Measurements from ENCODE around the gene ZNF138. TPM values are rescaled to one million over a fixed set of nuclear protein-coding genes. Genes with fewer than 3 reads are reported as not detected.
"Not testable (repeated sequence)": the region's sequence is repeated elsewhere in the genome, so short reads cannot be mapped to it uniquely, and the experiment has no call there.

ZNF138 gene
- total and polyA plus RNA-seq, 2 donors, result 11.4 to 13.2 TPM

DNA sequence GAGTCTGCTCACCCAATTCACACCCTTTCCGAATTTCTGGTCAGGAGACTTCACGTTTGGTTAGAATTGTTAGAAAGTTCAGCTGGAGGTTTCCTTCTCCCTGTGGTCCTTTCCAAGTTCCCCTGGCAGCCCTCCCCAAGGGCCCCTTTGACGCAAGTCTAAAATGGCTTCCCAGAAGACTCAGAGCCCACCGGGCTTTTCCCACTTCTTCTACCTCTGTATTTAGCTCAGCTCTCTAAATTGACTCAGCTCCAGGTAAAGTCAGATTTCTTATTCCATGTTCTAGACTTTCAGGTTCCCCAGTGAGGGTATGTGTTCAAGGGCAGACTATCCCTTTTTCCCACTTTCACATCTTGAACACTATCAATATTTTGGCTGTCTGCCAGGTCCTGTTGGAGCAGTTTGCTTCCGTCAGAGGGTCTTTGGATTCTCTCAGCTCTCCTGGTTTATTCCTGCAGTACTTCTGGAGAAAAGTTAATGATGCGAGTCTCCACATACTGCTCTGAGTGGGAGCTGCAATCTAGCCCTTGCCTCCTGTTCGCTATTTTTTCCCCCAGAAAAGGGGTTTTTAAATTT, 55.8 kb downstream of the ZNF138 start:
- Histone ChIP-seq H3K9me3 (ENCODE audit: control insufficient read depth in 2 of 2, insufficient read depth in 1 of 2, low read length in 1 of 2) (peaks cover 0 to 6% of the 10 kb centered on the region in 2 donors), H3K27ac (ENCODE audit: low read depth in 1 of 2, low read length in 1 of 2) (no peak overlapping the region), H3K4me3 (ENCODE audit: low read length in 2 of 2) (no peak overlapping the region), H3K36me3 (ENCODE audit: control insufficient read depth in 2 of 2, insufficient read depth in 2 of 2, low read length in 1 of 2) (no peaks in the 10 kb centered on the region), H3K27me3 (ENCODE audit: control insufficient read depth in 2 of 2, insufficient read depth in 1 of 2, low read length in 1 of 2) (no peaks in the 10 kb centered on the region), H3K4me1 (ENCODE audit: control insufficient read depth in 2 of 2, insufficient read depth in 2 of 2, low read length in 2 of 2) (no peaks in the 10 kb centered on the region)
- WGBS, result 92% methylated on average over 7 of the region's 7 CpGs
- no peak for DNase-seq (ENCODE audit: low read depth in 6 of 9, low spot score in 9 of 9)

DNA sequence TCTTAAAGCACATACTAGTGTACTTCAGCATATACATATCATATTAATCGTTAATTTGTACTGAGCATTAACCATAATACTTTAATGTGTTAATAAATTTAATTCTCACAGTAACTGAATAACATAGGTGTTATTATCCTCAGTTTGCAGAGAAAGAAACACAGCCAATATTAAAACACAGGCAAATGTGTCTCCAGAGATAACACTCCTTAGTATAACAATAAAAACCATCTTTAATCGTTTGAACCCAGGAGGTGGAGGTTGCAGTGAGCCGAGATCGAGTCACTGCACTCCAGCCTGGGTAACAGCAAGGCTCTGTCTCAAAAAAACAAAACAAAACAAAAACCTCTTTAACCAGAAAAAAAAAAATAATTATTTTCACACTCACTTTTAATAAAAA, 59.5 kb downstream of the ZNF138 start:
- WGBS, result 98% methylated on average over 4 of the region's 4 CpGs
- H3K27me3 ChIP-seq (ENCODE audit: control insufficient read depth in 2 of 2, insufficient read depth in 1 of 2, low read length in 1 of 2), result no peaks in the 10 kb centered on the region
- no peak overlapping the region for H3K4me3 ChIP-seq (ENCODE audit: low read length in 2 of 2)
- no peak for DNase-seq (ENCODE audit: low read depth in 6 of 9, low spot score in 9 of 9)
- peaks cover 0 to 6% of the 10 kb centered on the region in 2 donors for H3K9me3 ChIP-seq (ENCODE audit: control insufficient read depth in 2 of 2, insufficient read depth in 1 of 2, low read length in 1 of 2)
- H3K36me3 ChIP-seq (ENCODE audit: control insufficient read depth in 2 of 2, insufficient read depth in 2 of 2, low read length in 1 of 2), result no peaks in the 10 kb centered on the region
- H3K27ac ChIP-seq (ENCODE audit: low read depth in 1 of 2, low read length in 1 of 2), result no peak overlapping the region
- H3K4me1 ChIP-seq (ENCODE audit: control insufficient read depth in 2 of 2, insufficient read depth in 2 of 2, low read length in 2 of 2), result no peaks in the 10 kb centered on the region

DNA sequence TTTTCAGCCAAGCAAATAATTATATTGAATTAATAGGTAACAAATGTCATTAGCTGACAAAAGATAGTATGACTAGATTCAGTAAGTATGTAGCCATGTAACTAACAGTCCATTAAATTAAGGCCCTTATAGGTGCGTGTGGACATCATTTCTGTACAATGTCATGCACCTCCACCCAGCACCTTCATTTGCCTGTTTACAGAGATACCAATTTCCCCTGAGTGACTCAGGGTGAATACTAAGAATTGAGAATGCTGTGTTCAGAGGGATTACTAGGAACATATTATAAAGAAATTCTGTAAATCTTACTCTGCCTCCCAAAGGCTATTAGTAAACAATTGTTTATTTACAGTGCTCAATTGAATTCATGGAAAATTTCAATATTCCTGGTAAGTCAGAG, 60.7 kb downstream of the ZNF138 start:
- no peaks in the 10 kb centered on the region for H3K27me3 ChIP-seq (ENCODE audit: control insufficient read depth in 2 of 2, insufficient read depth in 1 of 2, low read length in 1 of 2)
- H3K27ac ChIP-seq (ENCODE audit: low read depth in 1 of 2, low read length in 1 of 2), result no peak overlapping the region
- H3K4me3 ChIP-seq (ENCODE audit: low read length in 2 of 2), result no peak overlapping the region
- no peak for DNase-seq (ENCODE audit: low read depth in 6 of 9, low spot score in 9 of 9)
- no peaks in the 10 kb centered on the region for H3K36me3 ChIP-seq (ENCODE audit: control insufficient read depth in 2 of 2, insufficient read depth in 2 of 2, low read length in 1 of 2)
- WGBS, result 93% methylated on average over 1 of the region's 1 CpG
- H3K9me3 ChIP-seq (ENCODE audit: control insufficient read depth in 2 of 2, insufficient read depth in 1 of 2, low read length in 1 of 2), result no peaks in the 10 kb centered on the region
- H3K4me1 ChIP-seq (ENCODE audit: control insufficient read depth in 2 of 2, insufficient read depth in 2 of 2, low read length in 2 of 2), result no peaks in the 10 kb centered on the region

DNA sequence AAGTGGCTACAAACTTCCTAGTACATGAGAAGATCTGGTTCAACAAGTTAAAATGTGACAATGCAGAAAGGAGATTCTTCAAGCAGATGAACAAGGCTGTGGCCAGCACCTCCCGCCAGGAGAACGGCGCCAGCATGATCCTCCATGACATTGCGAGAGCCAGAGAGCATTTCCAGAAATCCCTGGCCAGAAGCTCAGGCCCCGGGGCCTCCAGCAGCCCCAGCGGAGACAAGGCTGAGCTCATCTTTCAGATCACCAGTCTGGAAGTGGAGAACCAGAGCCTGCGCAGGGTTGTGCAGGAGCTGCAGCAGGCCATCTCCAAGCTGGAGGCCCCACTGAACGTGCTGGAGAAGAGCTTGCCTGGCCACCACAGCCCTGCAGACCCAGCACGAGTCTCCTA, 68.8 kb downstream of the ZNF138 start:
- Histone ChIP-seq H3K9me3 (ENCODE audit: control insufficient read depth in 2 of 2, insufficient read depth in 1 of 2, low read length in 1 of 2) (peaks cover 2 to 14% of the 10 kb centered on the region in 2 donors), H3K4me1 (ENCODE audit: control insufficient read depth in 2 of 2, insufficient read depth in 2 of 2, low read length in 2 of 2) (no peaks in the 10 kb centered on the region), H3K36me3 (ENCODE audit: control insufficient read depth in 2 of 2, insufficient read depth in 2 of 2, low read length in 1 of 2) (no peaks in the 10 kb centered on the region), H3K4me3 (ENCODE audit: low read length in 2 of 2) (no peak overlapping the region), H3K27me3 (ENCODE audit: control insufficient read depth in 2 of 2, insufficient read depth in 1 of 2, low read length in 1 of 2) (no peaks in the 10 kb centered on the region), H3K27ac (ENCODE audit: low read depth in 1 of 2, low read length in 1 of 2) (no peak overlapping the region)
- 92% methylated on average over 9 of the region's 9 CpGs for WGBS
- no peak for DNase-seq (ENCODE audit: low read depth in 6 of 9, low spot score in 9 of 9)

DNA sequence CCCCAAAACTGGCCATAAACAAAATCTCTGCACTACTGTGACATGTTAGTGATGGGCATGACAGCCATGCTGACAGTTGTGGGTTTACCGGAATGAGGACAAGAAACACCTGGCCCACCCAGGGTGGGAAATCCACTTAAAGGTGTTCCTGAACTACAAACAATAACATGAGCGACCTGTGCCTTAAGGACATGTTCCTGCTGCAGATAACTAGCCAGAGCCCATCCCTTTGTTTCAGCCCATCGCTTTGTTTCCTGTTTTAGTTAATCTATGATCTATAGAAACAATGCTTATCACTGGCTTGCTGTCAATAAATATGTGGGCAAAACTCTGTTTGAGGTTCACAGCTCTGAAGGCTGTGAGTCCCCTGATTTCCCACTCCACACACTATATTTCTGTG, 69.3 kb downstream of the ZNF138 start:
- not testable (repeated sequence) for H3K4me3 ChIP-seq (ENCODE audit: low read length in 2 of 2); H3K27ac ChIP-seq (ENCODE audit: low read depth in 1 of 2, low read length in 1 of 2); DNase-seq (ENCODE audit: low read depth in 6 of 9, low spot score in 9 of 9); H3K27me3 ChIP-seq (ENCODE audit: control insufficient read depth in 2 of 2, insufficient read depth in 1 of 2, low read length in 1 of 2); H3K36me3 ChIP-seq (ENCODE audit: control insufficient read depth in 2 of 2, insufficient read depth in 2 of 2, low read length in 1 of 2); H3K4me1 ChIP-seq (ENCODE audit: control insufficient read depth in 2 of 2, insufficient read depth in 2 of 2, low read length in 2 of 2)
- 96% methylated on average over 3 of the region's 3 CpGs for WGBS
- H3K9me3 ChIP-seq (ENCODE audit: control insufficient read depth in 2 of 2, insufficient read depth in 1 of 2, low read length in 1 of 2), result peaks cover 6 to 14% of the 10 kb centered on the region in 2 donors

DNA sequence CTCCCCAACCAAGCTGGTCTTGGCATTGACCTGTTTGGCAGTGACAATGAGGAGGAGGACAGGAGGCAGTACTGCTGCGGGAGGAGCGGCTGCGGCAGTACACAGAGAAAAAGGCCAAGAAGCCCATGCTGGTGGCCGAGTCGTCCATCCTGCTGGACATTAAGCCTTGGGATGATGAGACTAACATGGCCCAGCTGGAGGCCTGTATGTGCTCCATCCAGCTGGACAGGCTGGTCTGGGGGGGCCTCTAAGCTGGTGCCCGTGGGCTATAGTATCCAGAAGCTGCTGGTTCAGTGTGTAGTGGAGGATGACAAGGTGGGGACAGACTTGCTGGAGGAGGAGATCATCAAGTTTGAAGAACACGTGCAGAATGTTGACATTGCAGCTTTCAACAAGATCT, 69.7 kb downstream of the ZNF138 start:
- Histone ChIP-seq H3K4me3 (ENCODE audit: low read length in 2 of 2) (no peak overlapping the region), H3K27me3 (ENCODE audit: control insufficient read depth in 2 of 2, insufficient read depth in 1 of 2, low read length in 1 of 2) (no peaks in the 10 kb centered on the region), H3K9me3 (ENCODE audit: control insufficient read depth in 2 of 2, insufficient read depth in 1 of 2, low read length in 1 of 2) (peaks cover 6 to 14% of the 10 kb centered on the region in 2 donors), H3K4me1 (ENCODE audit: control insufficient read depth in 2 of 2, insufficient read depth in 2 of 2, low read length in 2 of 2) (no peaks in the 10 kb centered on the region), H3K36me3 (ENCODE audit: control insufficient read depth in 2 of 2, insufficient read depth in 2 of 2, low read length in 1 of 2) (no peaks in the 10 kb centered on the region), H3K27ac (ENCODE audit: low read depth in 1 of 2, low read length in 1 of 2) (no peak overlapping the region)
- DNase-seq (ENCODE audit: low read depth in 6 of 9, low spot score in 9 of 9), result no peak
- WGBS, result 89% methylated on average over 7 of the region's 7 CpGs

DNA sequence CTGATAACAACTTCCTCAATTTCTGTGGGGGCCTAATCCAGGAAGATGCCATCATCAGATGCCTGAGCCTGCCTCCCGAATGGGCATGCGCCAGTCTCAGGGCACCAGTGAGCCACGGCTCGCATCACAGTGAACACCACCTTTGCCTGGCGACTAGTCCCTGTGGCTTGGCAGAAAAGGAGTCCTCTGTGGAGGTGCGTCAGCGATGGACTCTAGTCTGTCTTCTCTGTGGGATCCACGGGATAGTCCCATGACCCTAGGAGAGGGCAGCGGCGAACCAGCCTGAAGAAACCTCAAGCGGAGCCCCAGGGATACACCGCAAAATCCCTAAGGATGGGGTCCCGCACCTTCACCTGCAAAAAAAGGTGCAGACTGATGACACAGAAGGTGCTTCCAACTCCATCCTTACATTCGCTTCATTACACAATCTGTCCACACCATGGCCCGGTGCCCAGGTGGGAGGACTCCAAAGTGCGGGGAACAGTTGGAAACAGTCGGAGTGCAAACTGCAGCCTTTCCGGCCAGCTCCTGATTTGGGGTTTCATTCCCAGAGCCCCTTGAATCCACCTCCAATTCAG, 73.7 kb downstream of the ZNF138 start:
- no peaks in the 10 kb centered on the region for H3K36me3 ChIP-seq (ENCODE audit: control insufficient read depth in 2 of 2, insufficient read depth in 2 of 2, low read length in 1 of 2)
- no peak for DNase-seq (ENCODE audit: low read depth in 6 of 9, low spot score in 9 of 9)
- H3K27ac ChIP-seq (ENCODE audit: low read depth in 1 of 2, low read length in 1 of 2), result no peak overlapping the region
- H3K27me3 ChIP-seq (ENCODE audit: control insufficient read depth in 2 of 2, insufficient read depth in 1 of 2, low read length in 1 of 2), result no peaks in the 10 kb centered on the region
- 95% methylated on average over 18 of the region's 18 CpGs for WGBS
- H3K4me1 ChIP-seq (ENCODE audit: control insufficient read depth in 2 of 2, insufficient read depth in 2 of 2, low read length in 2 of 2), result no peaks in the 10 kb centered on the region
- peaks cover 6 to 47% of the 10 kb centered on the region in 2 donors for H3K9me3 ChIP-seq (ENCODE audit: control insufficient read depth in 2 of 2, insufficient read depth in 1 of 2, low read length in 1 of 2)
- H3K4me3 ChIP-seq (ENCODE audit: low read length in 2 of 2), result no peak overlapping the region

DNA sequence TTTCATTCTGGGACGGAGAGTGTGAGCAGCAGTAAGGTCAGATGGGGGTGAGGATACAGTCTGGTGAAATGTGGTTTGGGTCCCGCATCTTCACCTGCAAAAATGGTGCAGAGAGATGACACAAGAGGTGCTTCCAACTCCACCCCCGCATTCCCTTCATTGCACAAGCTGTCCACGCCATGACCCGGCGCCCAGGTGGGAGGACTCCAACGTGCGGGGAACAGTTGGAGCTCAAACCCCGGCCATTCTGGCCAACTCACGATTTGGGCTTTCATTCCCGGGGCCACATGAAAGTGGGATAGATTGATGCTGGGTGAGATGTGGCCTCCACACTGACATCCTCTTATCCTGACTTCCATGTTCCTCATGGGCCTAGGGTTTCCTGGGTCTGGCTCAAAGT, 74.3 kb downstream of the ZNF138 start:
- Histone ChIP-seq H3K27ac (ENCODE audit: low read depth in 1 of 2, low read length in 1 of 2) (no peak overlapping the region), H3K9me3 (ENCODE audit: control insufficient read depth in 2 of 2, insufficient read depth in 1 of 2, low read length in 1 of 2) (peaks cover 6 to 46% of the 10 kb centered on the region in 2 donors), H3K27me3 (ENCODE audit: control insufficient read depth in 2 of 2, insufficient read depth in 1 of 2, low read length in 1 of 2) (no peaks in the 10 kb centered on the region), H3K4me1 (ENCODE audit: control insufficient read depth in 2 of 2, insufficient read depth in 2 of 2, low read length in 2 of 2) (no peaks in the 10 kb centered on the region), H3K36me3 (ENCODE audit: control insufficient read depth in 2 of 2, insufficient read depth in 2 of 2, low read length in 1 of 2) (no peaks in the 10 kb centered on the region), H3K4me3 (ENCODE audit: low read length in 2 of 2) (no peak overlapping the region)
- no peak for DNase-seq (ENCODE audit: low read depth in 6 of 9, low spot score in 9 of 9)
- WGBS, result 94% methylated on average over 11 of the region's 11 CpGs

DNA sequence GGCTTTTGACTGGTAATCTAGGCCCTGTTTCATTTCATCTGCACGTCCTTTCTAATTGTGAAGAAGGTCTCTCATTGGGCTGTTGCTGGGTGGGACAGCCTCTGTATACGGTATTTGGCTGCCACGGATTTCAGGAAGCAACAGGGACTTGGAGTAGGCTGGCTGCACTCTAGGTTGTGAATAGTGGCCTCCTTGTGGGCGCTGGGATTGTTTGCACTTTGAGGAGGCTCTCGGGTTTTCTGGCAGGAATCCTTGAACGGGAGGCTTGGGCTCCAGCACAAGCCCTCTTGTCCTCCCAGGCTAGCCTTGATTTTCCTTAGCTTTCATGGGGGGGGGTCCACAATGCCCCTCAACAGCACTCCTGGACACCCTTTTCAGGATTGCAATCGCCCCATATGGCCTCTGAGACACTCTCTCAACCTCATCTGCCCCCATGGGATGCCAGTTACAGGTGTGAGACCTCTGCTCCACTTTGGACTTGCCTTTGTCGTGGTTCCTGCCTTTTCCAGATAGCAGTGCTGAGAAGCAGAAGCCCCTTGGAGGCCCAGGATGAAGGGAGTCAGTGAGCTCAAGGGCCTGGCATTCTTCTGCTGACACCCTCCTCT, 75.0 kb downstream of the ZNF138 start:
- 84% methylated on average over 8 of the region's 8 CpGs for WGBS
- H3K9me3 ChIP-seq (ENCODE audit: control insufficient read depth in 2 of 2, insufficient read depth in 1 of 2, low read length in 1 of 2), result peaks cover 6 to 49% of the 10 kb centered on the region in 2 donors
- H3K4me1 ChIP-seq (ENCODE audit: control insufficient read depth in 2 of 2, insufficient read depth in 2 of 2, low read length in 2 of 2), result no peaks in the 10 kb centered on the region
- no peak overlapping the region for H3K4me3 ChIP-seq (ENCODE audit: low read length in 2 of 2)
- H3K27ac ChIP-seq (ENCODE audit: low read depth in 1 of 2, low read length in 1 of 2), result no peak overlapping the region
- no peak for DNase-seq (ENCODE audit: low read depth in 6 of 9, low spot score in 9 of 9)
- H3K27me3 ChIP-seq (ENCODE audit: control insufficient read depth in 2 of 2, insufficient read depth in 1 of 2, low read length in 1 of 2), result no peaks in the 10 kb centered on the region
- no peaks in the 10 kb centered on the region for H3K36me3 ChIP-seq (ENCODE audit: control insufficient read depth in 2 of 2, insufficient read depth in 2 of 2, low read length in 1 of 2)
